Embryonic facial prominence (tissue), 1 donor: Measurements from ENCODE around the gene GUCA1A.
"Not testable (repeated sequence)": the region's sequence is repeated elsewhere in the genome, so short reads cannot be mapped to it uniquely, and the experiment has no call there.

Source experiments
- DNase-seq: peaks from one replicate; pipeline ENCODE4 v3.0.0-alpha.2; 2016; ENCODE audit errors: extremely low spot score

Gene GUCA1A

GRCh38 chr6:42147138-42147562 lies 26.0 kb upstream of the GUCA1A start:
- no peak for DNase-seq

GRCh38 chr6:42148058-42148457 lies 25.1 kb upstream of the GUCA1A start:
- DNase-seq = no peak

GRCh38 chr6:42150254-42150653 lies 22.9 kb upstream of the GUCA1A start:
- no peak for DNase-seq

GRCh38 chr6:42152024-42152423 lies 21.1 kb upstream of the GUCA1A start:
- DNase-seq = no peak

GRCh38 chr6:42152528-42153213 lies 20.5 kb upstream of the GUCA1A start:
- DNase-seq = not testable (repeated sequence)

GRCh38 chr6:42153921-42154320 lies 19.2 kb upstream of the GUCA1A start:
- DNase-seq = no peak

GRCh38 chr6:42154461-42155209 lies 18.5 kb upstream of the GUCA1A start:
- DNase-seq = no peak

- DNase-seq = no peak
Measured at GRCh38 chr6:42155293-42155692, 17.9 kb upstream of the GUCA1A start.

- DNase-seq = no peak
Measured at GRCh38 chr6:42156638-42157037, 16.5 kb upstream of the GUCA1A start.

- DNase-seq = no peak
Measured at GRCh38 chr6:42158011-42158410, 15.2 kb upstream of the GUCA1A start.

- no peak for DNase-seq
Measured at GRCh38 chr6:42158631-42159030, 14.5 kb upstream of the GUCA1A start.

GRCh38 chr6:42159431-42160024 lies 13.6 kb upstream of the GUCA1A start:
- no peak for DNase-seq

- DNase-seq = no peak
Measured at GRCh38 chr6:42162384-42162783, 10.8 kb upstream of the GUCA1A start.

- DNase-seq = no peak
Measured at GRCh38 chr6:42162812-42163211, 10.4 kb upstream of the GUCA1A start.

GRCh38 chr6:42163981-42164380 lies 9.2 kb upstream of the GUCA1A start:
- no peak for DNase-seq

GRCh38 chr6:42165016-42165415 lies 8.1 kb upstream of the GUCA1A start:
- DNase-seq = no peak

- no peak for DNase-seq
Measured at GRCh38 chr6:42166444-42167141, 6.6 kb upstream of the GUCA1A start.

GRCh38 chr6:42168650-42169049 lies 4.5 kb upstream of the GUCA1A start:
- DNase-seq = no peak

GRCh38 chr6:42169780-42170179 lies 3.4 kb upstream of the GUCA1A start:
- not testable (repeated sequence) for DNase-seq

- no peak for DNase-seq
Measured at GRCh38 chr6:42171813-42172581, 1.2 kb upstream of the GUCA1A start.

- DNase-seq = no peak
Measured at GRCh38 chr6:42175860-42176259, 2.7 kb downstream of the GUCA1A start.

GRCh38 chr6:42176981-42177380 lies 3.8 kb downstream of the GUCA1A start:
- no peak for DNase-seq
